Effector CD4-positive, alpha-beta T cell (primary cell): Measurements from ENCODE around the gene SV2B. TPM values are rescaled to one million over a fixed set of nuclear protein-coding genes. Genes with fewer than 3 reads are reported as not detected.
"Not testable (repeated sequence)": the region's sequence is repeated elsewhere in the genome, so short reads cannot be mapped to it uniquely, and the experiment has no call there.

ENCODE experiments used
- DNase-seq: peaks from one replicate; pipeline ENCODE4 v3.0.0-alpha.2; 2020
- total RNA-seq: gene quantifications from one replicate; lab custom pipeline; 2026; lab: John Stamatoyannopoulos, UW

SV2B gene
- not detected for total RNA-seq

- DNase-seq: no peak
Observed at GRCh38 chr15:91099995-91100813, at the start of gene SV2B. SV2B (plus strand) TSS chr15:91100257; CDS start chr15:91226264, 126,007 bp downstream.

- no peak for DNase-seq
Observed at GRCh38 chr15:91051248-91051647, 48.8 kb upstream of the SV2B start.

GRCh38 chr15:91054816-91055215, 45.2 kb upstream of the SV2B start:
- no peak for DNase-seq

GRCh38 chr15:91055548-91056331, 44.3 kb upstream of the SV2B start:
- DNase-seq: no peak

- DNase-seq: no peak
Observed at GRCh38 chr15:91061230-91061629, 38.8 kb upstream of the SV2B start.

GRCh38 chr15:91061997-91062396, 38.1 kb upstream of the SV2B start:
- no peak for DNase-seq

- DNase-seq: no peak
Observed at GRCh38 chr15:91065505-91065904, 34.6 kb upstream of the SV2B start.

- DNase-seq: no peak
Observed at GRCh38 chr15:91067036-91067435, 33.0 kb upstream of the SV2B start.

- no peak for DNase-seq
Observed at GRCh38 chr15:91068436-91068835, 31.6 kb upstream of the SV2B start.

GRCh38 chr15:91068966-91069365, 31.1 kb upstream of the SV2B start:
- DNase-seq: no peak

- DNase-seq: no peak
Observed at GRCh38 chr15:91070872-91071271, 29.2 kb upstream of the SV2B start.

- no peak for DNase-seq
Observed at GRCh38 chr15:91072161-91072560, 27.9 kb upstream of the SV2B start.

- DNase-seq: no peak
Observed at GRCh38 chr15:91073077-91073476, 27.0 kb upstream of the SV2B start.

GRCh38 chr15:91073768-91074167, 26.3 kb upstream of the SV2B start:
- DNase-seq: no peak

GRCh38 chr15:91075739-91076138, 24.3 kb upstream of the SV2B start:
- DNase-seq: no peak

GRCh38 chr15:91077029-91077428, 23.0 kb upstream of the SV2B start:
- DNase-seq: no peak

GRCh38 chr15:91093866-91094265, 6.2 kb upstream of the SV2B start:
- not testable (repeated sequence) for DNase-seq

GRCh38 chr15:91098451-91098850, 1.6 kb upstream of the SV2B start:
- DNase-seq: no peak

- DNase-seq: no peak
Observed at GRCh38 chr15:91099616-91099994, 452 bp upstream of the SV2B start.

GRCh38 chr15:91100814-91101607, 954 bp downstream of the SV2B start:
- no peak for DNase-seq

GRCh38 chr15:91101608-91101920, 1.5 kb downstream of the SV2B start:
- no peak for DNase-seq

- DNase-seq: no peak
Observed at GRCh38 chr15:91102546-91103330, 2.7 kb downstream of the SV2B start.

GRCh38 chr15:91104111-91104510, 4.1 kb downstream of the SV2B start:
- DNase-seq: no peak
